HG03196 (cell line): Measurements from ENCODE around the gene HOXD9.

Source experiments
- ATAC-seq: cut with Tn5 transposase; IDR thresholded peaks from one replicate; pipeline ENCODE4 v1.9.1; 2021; ENCODE audit not compliant: unreplicated experiment

Gene HOXD9

DNA sequence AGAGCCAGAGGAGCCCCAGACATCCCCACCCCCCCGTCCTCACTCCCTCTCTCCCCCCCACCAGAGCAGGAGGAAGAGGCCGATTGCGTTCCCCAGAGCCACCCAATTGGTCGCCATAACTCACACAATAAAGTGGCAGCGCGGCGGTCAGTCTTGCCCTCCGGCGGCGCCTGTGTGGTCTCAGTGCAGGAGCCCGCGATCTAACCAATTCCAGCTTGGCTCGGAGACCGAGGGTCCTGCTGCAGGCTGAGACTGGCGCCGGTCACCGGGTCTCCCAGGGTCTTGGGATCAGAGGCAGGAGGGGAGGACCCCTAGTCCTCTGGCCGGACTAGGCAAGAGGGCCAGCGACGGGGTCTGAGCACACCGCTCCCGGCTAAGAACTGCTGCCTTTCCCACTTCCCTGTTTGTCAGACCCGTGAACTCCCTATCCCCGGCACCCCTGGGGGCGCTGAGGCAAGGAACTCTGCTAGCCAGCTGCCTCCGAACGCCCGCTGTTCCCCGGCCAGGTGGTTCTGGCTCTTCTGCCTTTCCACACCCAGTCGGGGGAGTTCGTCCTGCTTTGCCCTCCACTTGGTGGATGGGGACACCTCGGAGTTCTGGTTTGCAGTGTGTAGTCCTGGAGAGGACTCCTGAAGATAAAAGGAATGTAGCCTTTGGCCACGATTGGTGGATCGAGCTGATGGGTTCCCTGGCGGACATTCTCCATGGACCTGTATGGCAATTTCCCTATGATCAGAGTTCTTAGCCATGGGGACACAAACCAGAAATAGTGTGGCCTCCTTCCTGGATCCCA is 24.0 kb upstream of the HOXD9 start:
- ATAC-seq = no peak

DNA sequence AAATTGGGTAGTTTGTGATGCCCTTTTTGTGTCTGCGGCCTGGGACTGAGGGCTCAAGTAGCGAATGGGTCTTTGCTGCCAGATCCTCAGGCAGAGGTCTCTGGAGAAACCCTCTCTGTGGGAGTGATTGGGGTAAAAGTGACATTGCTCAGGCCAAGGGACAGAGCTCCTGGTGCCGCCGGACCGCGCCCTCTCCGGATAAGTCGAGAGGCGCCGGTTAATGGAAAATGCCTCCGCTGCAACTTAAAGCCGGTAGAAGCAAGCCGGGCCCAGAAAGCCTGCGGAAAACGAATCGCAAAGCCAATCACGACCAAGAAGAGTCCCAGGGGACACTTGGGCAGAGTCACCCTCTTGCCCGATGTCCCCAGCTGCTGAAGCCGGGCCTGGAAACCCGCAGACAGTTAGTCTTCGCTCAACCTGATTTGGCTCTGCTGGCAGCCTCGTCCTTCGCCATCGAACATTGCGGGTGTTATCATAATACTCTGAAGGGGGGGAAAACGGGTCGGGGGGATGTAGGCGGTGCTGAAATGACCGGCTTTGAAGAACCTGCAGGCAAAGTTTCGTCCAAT is 23.3 kb upstream of the HOXD9 start:
- no peak for ATAC-seq

DNA sequence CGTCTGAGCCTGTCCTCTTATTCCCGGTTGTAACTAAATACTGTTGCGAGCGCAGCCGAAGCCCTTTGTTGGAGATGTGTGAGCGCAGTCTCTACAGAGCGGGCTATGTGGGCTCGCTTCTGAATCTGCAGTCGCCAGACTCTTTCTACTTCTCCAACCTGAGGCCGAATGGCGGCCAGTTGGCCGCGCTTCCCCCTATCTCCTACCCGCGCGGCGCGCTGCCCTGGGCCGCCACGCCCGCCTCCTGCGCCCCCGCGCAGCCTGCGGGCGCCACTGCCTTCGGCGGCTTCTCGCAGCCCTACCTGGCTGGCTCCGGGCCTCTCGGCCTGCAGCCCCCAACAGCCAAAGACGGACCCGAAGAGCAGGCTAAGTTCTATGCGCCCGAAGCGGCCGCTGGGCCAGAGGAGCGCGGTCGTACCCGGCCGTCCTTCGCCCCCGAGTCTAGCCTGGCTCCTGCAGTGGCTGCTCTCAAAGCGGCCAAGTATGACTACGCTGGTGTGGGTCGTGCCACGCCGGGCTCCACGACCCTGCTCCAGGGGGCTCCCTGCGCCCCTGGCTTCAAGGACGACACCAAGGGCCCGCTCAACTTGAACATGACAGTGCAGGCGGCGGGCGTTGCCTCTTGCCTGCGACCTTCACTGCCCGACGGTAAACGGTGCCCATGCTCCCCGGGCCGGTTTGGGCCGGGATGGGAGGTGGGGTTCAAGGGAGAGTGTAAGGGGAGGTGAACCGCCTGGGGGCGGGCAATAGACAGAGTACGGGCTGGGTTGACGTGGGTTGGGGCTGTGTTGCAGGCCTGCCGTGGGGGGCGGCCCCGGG is 22.6 kb upstream of the HOXD9 start, which contains the start of gene HOXD12:
HOXD12 (plus strand) TSS at position 68 of the 819 bp plus-strand sequence; CDS start at position 75, 7 bp downstream.
- no peak for ATAC-seq

DNA sequence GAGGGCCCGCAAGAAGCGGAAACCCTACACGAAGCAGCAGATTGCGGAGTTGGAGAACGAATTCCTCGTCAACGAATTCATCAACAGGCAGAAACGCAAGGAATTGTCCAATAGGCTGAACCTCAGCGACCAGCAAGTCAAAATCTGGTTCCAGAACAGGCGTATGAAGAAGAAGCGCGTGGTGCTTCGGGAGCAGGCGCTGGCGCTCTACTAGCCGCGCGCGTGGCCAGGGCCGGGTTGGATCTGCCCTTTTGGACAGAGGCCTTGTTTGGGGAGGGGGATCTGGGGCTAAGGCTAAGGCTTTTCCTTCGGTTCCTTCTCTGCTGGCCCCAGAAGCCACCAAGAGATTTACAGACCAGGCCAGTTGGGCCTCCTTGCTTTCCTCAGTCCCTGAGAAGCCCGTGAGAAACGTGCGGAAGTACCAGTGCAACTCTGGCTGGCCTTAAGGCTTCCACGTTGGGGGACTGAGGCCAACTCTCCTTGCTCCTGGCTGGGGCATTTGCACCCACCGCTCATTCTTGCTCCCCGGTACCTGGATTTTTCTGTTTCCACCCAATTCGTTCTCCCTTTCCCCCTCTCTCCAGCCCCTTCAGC is 21.9 kb upstream of the HOXD9 start:
- no peak for ATAC-seq

DNA sequence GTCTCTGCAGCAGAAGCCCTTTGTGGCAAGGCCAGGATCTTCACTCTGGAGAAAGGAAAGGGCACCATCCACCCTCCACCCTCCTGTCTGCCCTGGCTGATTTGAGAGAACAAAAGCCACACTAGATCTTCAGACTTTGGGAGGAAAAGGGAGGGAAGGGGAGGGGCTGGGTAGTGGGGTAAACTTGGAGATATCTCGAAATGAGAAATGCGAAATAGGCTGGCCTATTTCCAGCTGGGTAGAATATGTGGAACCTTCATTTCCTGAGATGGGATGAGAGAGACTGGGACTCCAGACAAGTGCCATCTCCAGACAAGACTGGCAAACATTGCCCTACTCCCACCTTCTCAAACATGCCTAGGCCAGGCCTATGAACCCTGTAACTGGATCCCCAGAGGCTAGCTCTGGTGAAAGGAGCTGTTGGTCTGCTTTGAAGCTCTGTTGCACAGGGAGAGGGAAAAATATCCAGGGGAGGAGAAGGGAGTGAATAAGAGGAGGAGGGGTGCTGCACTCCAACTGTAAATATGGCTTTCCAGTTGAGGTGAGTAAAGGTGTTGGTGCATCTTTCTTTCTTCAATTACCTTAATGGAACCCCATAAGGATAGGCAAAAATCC is 21.2 kb upstream of the HOXD9 start:
- ATAC-seq = no peak

DNA sequence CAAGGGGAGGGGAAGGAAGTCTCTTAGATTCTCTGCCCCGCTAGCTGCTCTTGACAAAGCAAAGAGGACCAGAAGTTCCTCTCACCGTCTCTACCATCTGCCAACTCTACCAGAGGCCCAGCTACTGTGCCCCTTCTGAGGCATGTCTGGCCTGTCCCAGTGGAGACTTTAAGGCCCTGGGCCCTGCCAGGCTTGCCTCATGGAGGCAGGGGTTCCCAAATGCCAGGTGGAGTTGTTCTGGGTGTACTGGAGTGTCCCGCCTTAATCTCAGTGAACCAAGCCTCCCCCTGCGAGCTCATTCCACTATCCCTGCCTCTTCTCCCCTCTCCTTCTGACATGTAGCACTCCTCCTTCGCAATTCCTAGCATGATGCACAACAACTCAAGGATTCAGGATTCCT is 20.7 kb upstream of the HOXD9 start:
- no peak for ATAC-seq

DNA sequence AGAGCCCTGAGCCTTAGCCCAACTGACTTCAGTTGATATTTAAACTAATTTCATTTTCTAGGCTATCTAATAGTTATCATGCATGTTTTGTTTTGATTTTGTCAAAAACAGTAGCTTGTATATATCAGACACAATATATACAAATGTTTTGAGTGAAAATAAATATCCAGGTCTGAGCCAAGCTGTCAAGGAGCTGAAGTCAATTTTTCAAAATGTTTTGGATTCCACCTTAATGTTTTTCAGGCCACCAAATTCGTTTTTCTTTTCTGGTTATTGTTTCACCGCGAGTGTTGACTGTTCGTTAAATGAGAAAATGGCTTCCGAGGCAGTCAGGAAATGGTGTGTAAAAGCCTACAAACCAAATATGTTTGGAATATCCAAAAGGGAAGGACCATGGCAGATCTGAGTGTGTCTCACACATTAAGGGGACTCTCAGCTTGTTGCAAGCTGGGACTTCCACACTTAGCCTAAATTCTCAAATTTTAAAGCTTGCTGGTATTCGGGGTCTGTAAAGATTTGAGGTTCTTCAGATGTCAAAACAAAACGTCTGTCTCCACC is 20.1 kb upstream of the HOXD9 start:
- no peak for ATAC-seq

DNA sequence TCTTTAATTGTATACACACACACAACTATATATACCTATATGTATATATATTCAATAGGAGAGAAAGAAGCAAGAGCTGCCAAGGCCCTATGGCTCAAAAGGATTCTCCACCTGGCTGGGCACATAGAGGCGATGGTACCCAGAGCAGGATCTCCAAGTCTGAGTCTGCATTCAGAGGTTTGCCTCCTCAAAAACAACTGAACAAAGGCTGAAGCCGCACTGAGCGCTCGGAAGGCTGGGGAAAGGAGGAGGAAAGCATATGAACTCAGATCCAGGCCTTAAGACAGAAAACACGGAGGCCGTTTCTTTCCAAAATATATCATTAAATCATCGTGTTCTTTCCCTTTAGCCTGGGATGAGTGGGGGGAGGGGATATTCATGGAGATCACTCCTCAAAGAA is 19.3 kb upstream of the HOXD9 start:
- no peak for ATAC-seq

DNA sequence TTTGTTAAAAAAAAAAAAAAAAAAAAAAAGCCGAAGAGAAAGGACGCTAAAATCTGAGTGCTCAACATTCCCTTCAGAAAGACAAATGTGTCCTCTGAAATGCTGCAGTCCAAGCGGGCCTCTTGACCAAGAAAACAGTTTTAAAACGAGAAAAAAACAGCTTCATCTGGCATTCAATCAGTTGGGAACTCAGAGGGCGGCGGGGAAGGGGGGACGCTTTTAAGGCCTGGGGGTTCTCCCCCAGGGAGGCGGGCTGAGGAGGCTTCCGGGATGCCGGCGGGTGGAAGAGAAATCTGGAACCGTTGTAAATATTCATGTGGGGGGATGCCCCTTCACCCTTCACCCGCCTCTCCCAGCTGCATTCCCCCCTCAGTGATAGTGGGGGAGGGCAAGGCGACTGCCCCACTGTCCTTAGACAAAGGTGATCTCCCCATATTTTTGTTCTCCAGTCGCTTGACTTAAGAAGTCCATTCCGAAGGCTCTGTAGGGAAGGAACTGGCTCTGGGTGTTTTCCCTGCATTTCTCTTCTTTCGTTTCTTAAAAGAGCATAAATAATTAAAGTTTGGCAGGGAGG is 18.7 kb upstream of the HOXD9 start:
- ATAC-seq = no peak

DNA sequence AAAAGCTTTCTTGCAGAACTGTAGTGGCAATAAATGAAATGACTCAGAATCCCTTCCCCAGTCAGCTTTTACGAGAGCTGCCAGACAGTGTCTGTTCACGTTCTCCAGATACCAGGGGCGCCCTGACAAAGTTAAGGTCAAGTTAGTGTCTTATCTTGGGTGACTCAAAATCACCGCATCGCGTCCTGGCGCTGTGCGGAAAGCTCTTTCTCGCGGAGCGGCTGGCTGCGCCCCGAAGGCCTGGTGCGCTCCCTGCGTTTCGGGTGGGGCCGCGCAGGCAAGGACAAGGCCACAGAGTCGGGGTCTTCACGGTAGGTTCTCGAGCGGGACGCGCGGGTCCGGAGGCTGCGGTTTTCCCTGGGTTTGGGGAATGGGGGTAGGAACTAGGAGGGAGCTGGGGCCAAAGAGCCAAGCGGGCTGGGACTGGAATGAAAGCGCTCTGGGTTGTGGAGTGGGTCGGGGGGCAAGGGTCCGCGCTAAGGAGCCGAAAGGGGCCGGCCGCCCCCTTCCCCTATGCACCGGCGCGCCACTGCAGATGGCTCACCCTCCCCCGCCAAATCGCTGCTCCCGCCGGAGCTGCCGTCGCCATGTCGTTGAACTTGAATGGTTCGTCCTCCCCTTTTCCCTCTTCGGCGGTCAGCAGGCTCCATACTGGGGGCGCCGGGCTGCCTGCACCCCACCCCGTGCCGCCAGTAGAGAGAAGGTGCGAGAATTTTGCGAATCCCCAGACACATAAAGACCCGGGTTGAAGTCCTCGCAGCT is 18.0 kb upstream of the HOXD9 start:
- ATAC-seq = no peak

DNA sequence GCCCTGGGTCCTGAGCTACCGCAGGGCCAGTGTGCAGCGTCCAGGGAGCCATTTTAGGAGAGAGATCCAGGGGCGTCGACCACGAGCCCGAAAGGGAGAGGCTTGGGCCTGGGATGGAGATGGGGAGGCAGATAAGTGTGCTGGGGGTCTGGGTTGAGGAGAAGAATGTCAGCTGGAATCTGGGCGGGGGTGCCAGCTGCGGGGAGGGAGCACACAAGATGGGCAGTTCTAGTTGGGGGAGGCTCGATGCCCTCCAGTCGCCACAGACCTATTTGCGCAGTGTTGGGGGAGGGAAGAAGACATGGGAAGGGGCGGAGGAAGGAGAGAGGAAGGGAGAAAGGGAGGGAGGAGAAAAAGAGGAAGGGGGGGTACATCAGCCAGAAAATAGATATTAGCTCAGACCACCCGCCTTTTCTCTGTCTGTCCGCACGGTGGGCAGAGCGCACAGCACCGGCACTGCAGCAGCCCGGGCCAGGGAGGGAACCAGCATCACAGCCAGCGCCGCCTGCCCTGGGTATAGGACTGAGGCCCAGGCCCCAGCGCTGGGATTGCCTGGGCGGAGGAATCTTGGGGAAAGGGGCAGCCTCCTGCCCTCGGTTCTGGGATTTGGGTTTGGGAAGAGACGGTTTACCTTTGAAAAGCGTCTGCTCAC is 17.3 kb upstream of the HOXD9 start:
- no peak for ATAC-seq

DNA sequence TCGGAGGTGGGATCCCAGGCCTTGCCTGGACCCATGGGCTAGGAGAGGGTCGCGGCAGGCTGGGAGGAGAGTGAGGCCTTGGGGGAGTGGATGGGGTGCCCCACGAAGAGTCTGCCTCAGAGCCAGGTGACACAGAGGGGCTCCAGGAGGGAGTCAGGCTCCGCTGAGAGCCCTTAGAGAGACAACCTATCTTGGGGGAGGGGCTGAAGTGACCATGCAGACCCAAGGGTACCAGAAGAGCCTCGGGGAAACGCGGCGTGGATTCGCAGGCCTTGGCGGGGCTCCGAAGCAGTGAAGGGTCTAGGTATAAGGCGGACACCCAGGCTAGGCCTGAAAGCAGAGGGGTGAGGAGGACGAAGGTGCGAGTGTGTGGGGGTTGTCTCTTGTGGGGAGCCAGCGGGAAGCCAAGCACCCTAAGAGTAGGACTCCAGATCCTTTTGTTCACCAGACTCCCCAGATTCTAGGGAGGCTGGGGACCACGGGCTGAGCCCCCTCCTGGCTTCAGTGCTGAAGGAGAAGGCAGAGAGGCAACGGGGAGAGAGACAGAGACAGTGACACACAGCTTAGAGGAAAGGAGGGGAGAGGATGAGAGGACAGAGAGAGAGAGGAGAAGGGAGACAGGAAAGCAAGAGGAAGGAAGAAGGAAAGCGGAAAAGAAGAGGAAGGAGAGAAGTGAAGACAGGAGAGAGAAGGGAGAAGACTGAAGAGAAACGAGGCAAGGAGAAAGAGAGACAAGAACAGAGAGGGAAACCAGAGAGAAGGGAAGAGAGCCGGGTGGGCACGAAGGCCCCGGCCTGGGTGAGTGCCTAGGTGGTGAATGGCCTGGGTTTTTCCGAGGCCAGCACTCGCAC is 16.6 kb upstream of the HOXD9 start:
- no peak for ATAC-seq

DNA sequence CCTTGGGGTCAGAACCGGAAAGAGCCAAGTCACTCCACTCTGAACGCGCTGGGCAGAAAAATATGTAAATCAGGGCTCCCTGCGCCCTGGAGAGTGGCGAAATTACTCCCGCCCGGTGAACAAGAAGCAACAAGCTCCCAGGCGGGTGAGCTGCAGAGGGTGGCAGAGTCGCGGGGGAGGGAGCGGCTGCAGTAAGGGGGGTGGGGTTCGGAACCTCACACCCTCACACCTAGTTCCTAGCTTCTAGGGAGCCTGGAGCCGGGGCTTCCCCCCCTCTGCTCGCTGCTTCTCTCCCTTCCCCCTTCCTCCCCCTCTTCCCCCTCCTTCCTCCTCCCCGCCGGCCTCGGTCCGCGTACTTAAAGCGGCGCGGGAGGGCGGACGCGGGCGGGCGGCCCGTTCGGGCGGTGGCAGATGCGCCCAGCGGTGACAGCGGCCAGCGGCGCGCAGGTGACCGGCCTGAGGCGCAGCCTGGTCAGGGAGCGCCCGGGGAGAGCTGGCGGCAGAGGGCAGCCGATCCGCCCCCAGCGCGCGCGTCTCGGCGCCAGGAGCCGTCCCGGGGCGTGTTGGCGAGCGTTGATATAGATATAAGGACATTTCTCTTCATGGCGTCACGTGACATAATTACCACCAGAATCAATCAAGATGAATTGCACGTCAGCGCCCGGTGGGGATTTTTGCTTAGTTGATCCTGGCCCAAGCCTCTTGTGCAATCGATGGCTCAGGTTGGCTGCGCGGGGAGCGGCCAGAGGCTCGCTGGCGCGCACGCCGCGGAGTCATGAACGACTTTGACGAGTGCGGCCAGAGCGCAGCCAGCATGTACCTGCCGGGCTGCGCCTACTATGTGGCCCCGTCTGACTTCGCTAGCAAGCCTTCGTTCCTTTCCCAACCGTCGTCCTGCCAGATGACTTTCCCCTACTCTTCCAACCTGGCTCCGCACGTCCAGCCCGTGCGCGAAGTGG is 15.7 kb upstream of the HOXD9 start, which contains the start of gene HOXD11:
HOXD11 (plus strand) TSS at position 700 of the 959 bp plus-strand sequence; CDS start at position 776, 76 bp downstream.
- no peak for ATAC-seq

DNA sequence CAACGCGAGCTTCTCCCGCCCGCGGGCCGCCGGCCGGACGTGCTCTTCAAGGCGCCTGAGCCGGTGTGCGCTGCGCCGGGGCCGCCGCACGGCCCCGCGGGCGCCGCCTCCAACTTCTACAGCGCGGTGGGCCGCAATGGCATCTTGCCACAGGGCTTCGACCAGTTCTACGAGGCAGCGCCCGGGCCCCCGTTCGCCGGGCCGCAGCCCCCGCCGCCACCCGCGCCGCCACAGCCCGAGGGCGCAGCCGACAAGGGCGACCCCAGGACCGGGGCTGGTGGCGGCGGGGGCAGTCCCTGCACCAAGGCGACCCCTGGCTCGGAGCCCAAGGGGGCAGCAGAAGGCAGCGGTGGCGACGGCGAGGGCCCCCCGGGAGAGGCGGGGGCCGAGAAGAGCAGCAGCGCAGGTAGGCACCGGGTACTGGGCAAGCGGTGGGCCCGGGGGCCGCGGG is 14.8 kb upstream of the HOXD9 start:
- no peak for ATAC-seq

DNA sequence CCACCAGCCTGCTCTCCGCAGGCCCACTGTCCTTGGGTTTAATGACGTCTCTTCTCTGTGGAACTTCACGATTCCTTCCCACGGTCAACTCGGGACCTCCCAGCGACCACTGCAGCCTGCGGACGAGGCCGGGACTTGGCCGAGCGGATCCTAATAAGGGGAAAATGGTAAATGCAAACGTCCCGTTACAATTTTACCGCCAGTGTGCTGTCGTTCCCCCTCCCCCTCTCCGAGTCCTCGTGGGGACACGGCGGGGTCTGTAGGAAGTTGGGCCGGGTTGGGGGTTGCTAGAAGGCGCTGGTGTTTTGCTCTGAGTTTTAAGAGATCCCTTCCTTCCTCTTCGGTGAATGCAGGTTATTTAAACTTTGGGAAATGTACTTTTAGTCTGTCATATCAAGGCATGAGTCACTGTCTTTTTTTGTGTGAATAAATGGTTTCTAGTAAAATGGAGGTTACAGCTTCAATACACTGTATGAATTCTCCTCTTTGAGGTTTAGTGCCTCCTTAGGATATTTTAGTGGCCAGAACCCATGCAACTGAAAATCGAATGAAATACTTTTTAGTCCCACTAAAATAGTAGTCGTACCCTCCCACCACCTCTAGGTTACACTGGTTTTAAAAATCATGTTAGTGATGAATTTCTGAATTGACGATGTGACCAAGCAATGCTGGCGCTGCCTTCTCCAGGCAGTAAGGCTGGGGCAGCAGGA is 13.2 kb upstream of the HOXD9 start:
- no peak for ATAC-seq

DNA sequence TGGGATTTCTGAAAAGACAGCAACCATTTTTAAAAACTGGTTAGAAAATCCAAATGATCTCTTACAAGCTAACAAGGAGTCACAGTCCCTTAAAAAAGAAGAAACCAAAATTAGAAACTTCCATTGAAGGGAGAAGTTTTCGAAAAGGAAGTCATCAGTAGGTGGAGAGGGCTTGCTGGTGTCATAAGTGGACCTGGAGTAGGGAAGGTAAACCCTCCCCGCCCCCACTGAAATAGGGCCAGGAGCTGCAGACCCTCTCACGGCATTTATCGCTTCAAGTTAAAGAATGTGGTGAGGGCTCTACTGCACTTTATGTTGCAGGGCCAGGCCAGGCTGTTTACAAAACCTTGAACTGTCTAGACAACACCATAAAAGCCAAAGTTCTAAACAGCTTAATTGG is 12.6 kb upstream of the HOXD9 start:
- no peak for ATAC-seq
